NCI-H2196 treated with DMSO at 0.1 percent for 48 hours (cell line): ENCODE data around the gene SPOCK3.
"Not testable (repeated sequence)": the region's sequence is repeated elsewhere in the genome, so short reads cannot be mapped to it uniquely, and the experiment has no call there.

ENCODE experiments used
- DNase-seq: peaks from one replicate; lab custom pipeline; 2025; ENCODE audit not compliant: unreplicated experiment; lab: John Stamatoyannopoulos, UW

SPOCK3 gene

GRCh38 chr4:166968219-166968618 is 266.1 kb downstream of the SPOCK3 start:
- DNase-seq = not testable (repeated sequence)

- no peak for DNase-seq
Measured at GRCh38 chr4:166965562-166965961, 268.7 kb downstream of the SPOCK3 start.

GRCh38 chr4:166957451-166957850 is 276.8 kb downstream of the SPOCK3 start:
- DNase-seq = no peak

- no peak for DNase-seq
Measured at GRCh38 chr4:166956484-166956883, 277.8 kb downstream of the SPOCK3 start.

- no peak for DNase-seq
Measured at GRCh38 chr4:166941629-166942028, 292.7 kb downstream of the SPOCK3 start.

GRCh38 chr4:166930464-166930863 is 303.8 kb downstream of the SPOCK3 start:
- no peak for DNase-seq

- no peak for DNase-seq
Measured at GRCh38 chr4:166924424-166924823, 309.9 kb downstream of the SPOCK3 start.

GRCh38 chr4:166913926-166914325 is 320.4 kb downstream of the SPOCK3 start:
- DNase-seq = no peak

- no peak for DNase-seq
Measured at GRCh38 chr4:166903408-166903807, 330.9 kb downstream of the SPOCK3 start.

GRCh38 chr4:166902941-166903340 is 331.4 kb downstream of the SPOCK3 start:
- DNase-seq = no peak

- no peak for DNase-seq
Measured at GRCh38 chr4:166896254-166896653, 338.0 kb downstream of the SPOCK3 start.

- DNase-seq = no peak
Measured at GRCh38 chr4:166895771-166896170, 338.5 kb downstream of the SPOCK3 start.

GRCh38 chr4:166887457-166887856 is 346.8 kb downstream of the SPOCK3 start:
- no peak for DNase-seq

GRCh38 chr4:166886718-166887117 is 347.6 kb downstream of the SPOCK3 start:
- DNase-seq = no peak

GRCh38 chr4:166882221-166882620 is 352.1 kb downstream of the SPOCK3 start:
- no peak for DNase-seq

- no peak for DNase-seq
Measured at GRCh38 chr4:166875821-166876220, 358.5 kb downstream of the SPOCK3 start.

GRCh38 chr4:166862032-166862431 is 372.3 kb downstream of the SPOCK3 start:
- no peak for DNase-seq

GRCh38 chr4:166850398-166850797 is 383.9 kb downstream of the SPOCK3 start:
- not testable (repeated sequence) for DNase-seq

GRCh38 chr4:166846939-166847338 is 387.4 kb downstream of the SPOCK3 start:
- no peak for DNase-seq

- no peak for DNase-seq
Measured at GRCh38 chr4:166842795-166843261, 391.5 kb downstream of the SPOCK3 start.

GRCh38 chr4:166839615-166840251 is 394.6 kb downstream of the SPOCK3 start:
- no peak for DNase-seq

GRCh38 chr4:166838975-166839614 is 395.2 kb downstream of the SPOCK3 start:
- no peak for DNase-seq

GRCh38 chr4:166836865-166837264 is 397.4 kb downstream of the SPOCK3 start:
- no peak for DNase-seq
